RKO (cell line): ENCODE results near the gene ARHGAP36.

ENCODE experiments used
- DNase-seq: peaks from one replicate; pipeline ENCODE4 v3.0.0-alpha.2; 2016; ENCODE audit warnings: low spot score

ARHGAP36 gene

DNA sequence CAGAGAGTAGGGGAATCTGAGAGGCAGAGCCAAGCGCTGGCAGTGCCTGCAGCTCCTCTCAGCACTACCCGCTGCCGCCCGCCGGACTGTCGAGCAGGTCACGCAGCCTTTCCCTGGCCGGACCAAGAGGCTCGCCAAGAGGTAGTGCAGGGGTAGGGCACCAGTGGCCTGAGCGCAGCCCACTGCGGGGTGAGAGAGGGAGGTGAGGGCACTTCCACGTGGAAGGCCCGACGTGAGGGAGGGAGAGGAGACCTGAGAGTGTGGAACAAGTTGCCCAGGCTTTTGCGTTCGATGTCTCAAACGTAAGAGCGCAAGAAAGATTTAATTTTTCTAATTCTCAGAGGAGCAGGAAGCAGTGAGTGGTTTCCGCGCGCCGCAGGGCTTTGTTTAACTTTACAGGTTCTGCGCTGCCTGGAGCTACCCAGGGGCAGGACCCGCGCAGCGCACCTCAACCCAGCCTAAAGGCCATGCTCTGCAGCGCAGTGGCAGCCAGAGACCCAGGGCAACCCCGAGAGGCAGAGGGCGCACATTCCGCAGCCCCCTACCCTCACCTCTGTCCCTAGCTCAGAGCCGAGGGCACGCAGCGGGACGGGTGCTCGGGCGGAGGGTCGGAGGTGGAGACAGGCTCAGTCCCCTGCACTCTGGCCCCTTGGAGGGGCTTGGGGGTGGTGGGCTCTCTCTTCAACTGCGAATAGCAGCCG, 14.9 kb downstream of the ARHGAP36 start:
- DNase-seq: no peak

DNA sequence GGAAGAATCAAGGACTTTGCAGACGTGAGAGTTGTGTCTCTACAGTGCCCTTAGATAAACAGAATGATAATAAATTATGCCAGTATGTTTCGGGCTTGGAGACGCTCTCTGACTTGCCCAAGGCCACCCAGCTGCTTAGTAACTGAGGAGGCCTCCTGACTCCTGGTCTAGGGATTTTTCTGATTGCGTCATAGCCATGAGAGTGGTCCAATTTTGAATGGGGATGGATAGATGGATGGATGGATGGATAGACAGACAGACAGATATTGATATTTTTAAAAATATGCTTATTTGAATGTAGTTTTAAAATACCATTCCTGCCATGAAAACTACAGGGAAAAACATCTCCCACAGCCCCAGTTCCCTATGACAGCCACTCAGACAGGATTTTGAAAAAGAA, 15.5 kb downstream of the ARHGAP36 start:
- DNase-seq: no peak

DNA sequence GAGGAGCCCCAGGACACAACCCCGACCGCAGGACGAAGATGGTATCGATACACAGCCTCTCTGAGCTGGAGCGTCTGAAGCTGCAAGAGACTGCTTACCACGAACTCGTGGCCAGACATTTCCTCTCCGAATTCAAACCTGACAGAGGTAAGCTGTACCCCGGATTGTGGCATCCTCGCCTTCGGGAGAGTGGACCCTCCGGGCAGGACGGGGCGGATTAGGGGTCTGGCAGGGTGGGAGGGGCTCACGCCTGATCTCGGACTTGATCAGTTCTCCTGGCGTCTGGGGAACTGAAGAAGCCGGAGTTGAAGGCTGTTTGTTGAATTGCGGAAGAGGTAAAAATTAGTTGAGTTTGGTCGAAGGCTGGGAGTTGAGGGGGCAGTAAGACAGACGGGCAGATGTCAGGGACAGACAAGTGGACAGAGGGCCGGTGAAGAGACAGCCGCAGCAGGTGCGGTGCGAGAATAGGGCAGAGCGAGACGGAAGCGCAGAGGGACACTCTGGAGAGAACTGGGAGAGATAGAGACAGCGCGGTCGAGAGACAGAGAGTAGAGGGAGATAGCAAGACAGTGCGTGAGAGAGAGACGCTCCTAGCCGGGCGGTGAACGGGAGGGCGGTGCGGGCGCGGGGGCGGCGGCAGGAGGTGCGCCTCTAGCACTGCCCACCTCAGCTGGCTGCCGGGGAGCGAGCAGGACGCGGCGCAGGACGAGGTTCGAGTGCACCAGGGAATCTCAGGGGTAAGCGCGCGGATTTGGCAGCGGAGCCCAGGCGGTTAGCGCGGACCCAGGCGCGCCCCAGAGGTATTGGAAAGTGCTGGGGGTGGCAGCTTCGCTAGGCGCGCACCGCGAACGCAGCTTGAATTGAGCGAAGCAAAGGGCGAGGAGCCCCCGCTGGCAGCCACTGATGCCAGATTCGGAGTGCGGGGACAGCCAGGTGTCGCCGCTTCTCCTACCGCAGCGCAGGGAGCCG, 23.9 kb downstream of the ARHGAP36 start:
- DNase-seq: no peak

DNA sequence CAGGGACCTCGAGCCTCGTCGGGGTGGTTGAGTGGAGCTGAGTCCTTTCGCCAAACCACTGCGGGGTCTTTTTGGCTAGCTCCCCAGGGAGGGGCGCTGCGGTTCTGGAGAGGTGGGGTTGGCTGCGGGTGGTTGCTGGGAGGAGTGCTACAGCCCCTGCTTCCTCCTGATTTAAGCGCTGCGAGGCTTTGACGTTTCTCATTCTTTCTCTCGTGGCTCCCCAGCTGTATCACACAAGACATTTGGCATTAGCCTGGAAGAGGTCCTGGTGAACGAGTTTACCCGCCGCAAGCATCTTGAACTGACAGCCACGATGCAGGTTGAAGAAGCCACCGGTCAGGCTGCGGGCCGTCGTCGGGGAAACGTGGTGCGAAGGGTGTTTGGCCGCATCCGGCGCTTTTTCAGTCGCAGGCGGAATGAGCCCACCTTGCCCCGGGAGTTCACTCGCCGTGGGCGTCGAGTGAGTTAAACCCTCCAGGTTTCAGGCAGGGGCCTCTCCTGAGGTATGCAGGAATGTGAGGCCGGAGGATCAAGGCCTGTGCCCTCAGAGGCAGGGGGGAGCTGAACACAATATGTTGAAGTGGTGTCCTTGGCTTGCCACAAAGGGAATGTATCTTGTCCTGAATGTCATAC, 25.5 kb downstream of the ARHGAP36 start:
- no peak for DNase-seq

DNA sequence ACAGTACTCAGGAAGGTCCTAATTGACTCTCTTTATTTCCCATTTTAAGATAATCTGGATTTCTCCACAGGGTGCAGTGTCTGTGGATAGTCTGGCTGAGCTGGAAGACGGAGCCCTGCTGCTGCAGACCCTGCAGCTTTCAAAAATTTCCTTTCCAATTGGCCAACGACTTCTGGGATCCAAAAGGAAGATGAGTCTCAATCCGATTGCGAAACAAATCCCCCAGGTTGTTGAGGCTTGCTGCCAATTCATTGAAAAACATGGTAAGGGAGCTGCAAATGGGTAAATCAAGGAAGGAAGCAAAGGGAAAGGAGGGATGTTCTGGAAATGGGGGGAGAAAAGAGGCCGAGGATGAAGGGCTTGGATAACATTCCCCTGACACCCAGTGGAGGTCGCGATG, 26.0 kb downstream of the ARHGAP36 start:
- no peak for DNase-seq

DNA sequence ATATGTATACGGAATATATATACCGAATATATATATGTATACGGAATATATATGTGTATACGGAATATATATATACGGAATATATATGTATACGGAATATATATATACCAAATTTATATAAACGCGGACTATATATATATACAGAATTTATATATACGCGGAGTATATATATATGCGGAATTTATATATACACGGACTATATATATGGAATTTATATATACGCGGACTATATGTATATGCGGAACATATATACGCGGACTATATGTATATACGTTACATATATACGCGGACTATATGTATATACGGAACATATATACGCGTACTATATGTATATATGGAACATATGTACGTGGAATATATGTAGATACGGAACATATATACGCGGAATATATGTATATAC, 78.6 kb downstream of the ARHGAP36 start:
- DNase-seq: no peak

DNA sequence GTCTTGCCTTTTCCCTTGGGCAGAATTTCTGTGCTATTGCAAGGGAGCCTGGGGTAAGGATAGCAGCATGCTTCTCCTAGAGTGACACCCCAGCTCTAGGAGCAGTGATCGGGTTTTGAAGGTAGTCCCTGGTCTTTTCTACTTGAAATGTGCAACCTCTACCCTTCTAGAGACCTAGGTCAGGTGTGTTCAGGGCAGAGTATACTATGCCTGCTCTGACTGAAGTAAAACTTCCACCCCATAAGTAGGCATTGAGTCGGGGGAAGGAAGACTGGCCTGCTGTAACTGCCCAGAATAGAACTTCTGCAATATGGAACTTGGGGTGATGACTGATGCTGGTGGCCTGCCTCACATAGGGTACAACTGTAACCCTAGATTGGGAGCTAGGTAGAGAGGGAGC, 80.9 kb downstream of the ARHGAP36 start:
- no peak for DNase-seq
